Umbilical cord (tissue), 2 donors: Measurements from ENCODE around the gene ABCC6. TPM values are rescaled to one million over a fixed set of nuclear protein-coding genes. Genes with fewer than 3 reads are reported as not detected.
"Not testable (repeated sequence)": the region's sequence is repeated elsewhere in the genome, so short reads cannot be mapped to it uniquely, and the experiment has no call there.

Experiments
- DNase-seq: peaks from one replicate; pipeline ENCODE4 v3.0.0-alpha.2; 2015; ENCODE audit warnings: low spot score
- total RNA-seq: library from RNA; depleted of rRNA; stranded (reverse); fragments of >200 nt; gene quantifications from one replicate; pipeline ENCODE4 v1.2.3, GENCODE V29; 2014; ENCODE audit warnings: low replicate concordance; ENCODE audit not compliant: insufficient read depth

Gene ABCC6
- total RNA-seq, result 0.96 TPM

DNA sequence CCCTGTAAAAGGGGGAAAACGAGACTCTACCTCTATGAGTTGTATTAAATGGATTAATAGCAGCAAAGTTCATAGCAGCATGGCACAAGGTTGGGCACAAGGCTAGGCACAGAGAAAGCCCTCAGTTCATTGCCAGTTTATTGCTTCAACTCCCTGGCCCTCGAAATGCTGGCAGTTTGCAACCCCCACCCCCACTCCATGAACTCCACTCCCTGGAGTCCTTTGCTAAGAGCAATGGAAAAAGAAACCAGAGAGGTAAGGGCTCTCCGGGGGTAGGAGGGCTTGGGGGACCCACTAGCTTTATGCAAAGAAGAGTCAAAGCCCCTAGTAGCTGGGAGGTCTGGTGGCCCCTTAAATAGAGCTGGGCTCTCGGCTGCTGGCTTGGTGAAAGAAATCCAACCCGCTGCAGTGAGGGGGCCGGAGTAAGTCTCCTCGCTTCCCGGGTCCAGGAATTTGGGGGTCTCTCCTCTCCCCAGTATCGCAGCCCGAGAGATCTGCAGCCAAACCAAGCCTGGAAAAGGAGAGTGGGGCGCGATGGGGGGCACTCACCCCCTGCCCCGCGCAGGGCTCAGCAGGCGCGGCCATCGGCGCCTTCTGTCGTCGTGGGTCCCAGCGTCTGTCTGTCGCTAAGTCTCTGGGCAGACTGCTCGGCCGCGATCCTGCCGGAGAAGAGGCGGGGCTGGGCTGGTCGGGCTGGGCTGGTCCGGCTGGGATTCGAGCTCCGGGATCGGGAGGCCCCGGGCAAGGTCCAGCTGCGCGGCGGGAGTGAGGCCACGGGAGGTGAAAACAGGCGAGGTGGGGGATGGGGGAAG lies at the start of gene ABCC6:
Gene ABCC6, minus strand, starts transcription at position 645 of the 812 bp plus-strand sequence. Its CDS starts 60 bp downstream, at position 585.
- DNase-seq, result not testable (repeated sequence)

- DNase-seq, result not testable (repeated sequence)
These were observed 49.4 kb upstream of the ABCC6 start for GRCh38 chr16:16272573-16273221.

GRCh38 chr16:16271658-16272057 lies 48.4 kb upstream of the ABCC6 start:
- not testable (repeated sequence) for DNase-seq

DNA sequence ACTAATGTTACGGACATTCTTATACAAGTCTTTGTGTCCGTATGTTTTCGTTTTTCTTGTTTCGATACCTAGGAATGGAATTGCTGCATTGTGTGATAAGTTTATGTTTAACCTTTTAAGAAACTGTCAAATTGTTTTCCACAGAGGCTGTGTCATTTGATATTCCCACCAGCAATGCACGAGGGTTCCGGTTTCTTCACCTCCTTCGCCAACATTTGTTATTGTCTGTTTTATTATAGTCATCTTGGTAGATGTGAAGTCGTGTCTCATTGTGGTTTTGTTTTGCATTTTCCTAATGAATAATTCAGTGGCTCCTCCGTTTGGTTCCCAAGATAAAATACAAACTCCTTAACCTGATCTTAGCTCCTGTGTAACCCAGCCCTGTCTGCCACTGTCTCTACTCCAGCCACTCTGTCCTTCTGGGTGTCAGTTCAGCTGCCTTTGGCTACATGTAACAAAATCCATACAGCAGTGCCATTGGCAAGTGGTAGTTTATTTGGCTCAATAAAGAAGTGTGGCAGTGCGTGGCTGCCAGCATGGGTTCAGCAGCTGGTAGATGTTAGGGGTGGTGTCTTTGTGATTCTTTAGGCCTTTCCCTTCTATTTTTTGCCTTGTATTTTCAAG lies 45.0 kb upstream of the ABCC6 start:
- DNase-seq, result not testable (repeated sequence)

DNA sequence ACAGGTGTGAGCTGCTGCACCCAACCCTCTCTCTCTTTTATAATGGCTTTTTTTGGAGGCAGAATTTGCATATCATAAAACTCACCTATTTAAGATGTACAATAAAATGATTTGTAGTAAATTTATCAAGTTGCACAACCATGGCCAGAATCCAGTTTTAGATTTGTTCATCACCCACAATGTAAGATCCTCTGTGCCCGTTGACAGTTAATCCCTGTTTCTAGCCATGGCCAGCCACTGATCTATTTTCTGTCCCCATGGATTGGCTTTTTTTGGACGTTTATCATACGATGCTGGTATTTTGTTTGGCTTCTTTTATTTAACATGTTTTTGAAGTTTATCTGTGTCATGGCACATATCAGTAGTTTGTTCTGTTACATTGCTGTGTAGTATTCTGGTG lies 44.4 kb upstream of the ABCC6 start:
- DNase-seq, result not testable (repeated sequence)

DNA sequence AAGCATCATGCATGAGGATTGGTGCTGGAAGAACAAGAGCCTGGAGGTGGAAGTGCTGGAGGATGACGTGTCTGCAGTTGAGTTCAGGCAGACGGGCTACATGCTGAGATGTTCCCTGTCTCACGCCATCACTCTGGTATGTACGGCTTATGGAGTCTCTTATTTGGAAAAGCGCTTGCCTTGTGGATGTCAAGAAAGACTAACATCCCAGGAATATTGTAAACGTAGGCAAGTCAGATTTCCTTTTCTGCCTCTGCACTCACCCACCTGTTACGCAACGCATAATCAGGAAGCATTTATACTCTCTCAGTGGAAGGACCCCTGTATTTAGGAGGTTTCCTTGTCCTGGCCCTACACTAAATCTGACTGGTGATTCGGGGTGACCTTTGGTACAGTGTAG lies 41.8 kb upstream of the ABCC6 start:
- not testable (repeated sequence) for DNase-seq

- not testable (repeated sequence) for DNase-seq
These were observed 40.7 kb upstream of the ABCC6 start for GRCh38 chr16:16263947-16264346.

DNA sequence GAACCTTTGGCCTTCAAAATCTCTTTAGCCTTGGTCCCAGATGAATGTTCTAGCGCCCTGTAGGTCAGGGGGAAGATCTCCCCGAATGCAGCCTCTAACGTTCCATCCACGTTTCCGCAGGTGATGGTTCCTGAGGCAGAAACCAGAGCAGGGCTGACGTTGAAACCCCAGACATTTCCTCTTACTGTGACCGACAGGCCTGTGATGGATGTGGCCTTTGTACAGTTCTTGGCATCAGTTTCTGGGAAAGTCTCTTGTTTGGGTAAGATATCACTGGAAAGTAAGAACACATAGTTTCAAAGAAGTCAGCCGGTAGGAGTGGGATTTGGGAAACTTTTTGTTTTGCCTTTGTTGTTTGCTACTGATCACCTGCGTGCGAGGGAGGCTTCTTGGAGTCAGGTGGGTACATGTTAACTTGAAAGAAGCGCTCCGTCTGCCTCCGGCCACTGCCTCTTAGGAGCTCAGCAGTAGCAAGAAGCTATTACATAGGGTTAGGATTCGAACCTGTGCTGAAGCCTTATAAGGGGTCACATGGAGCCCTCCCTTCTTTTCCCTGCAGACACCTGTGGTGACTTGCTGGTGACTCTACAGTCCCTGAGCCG lies 39.8 kb upstream of the ABCC6 start:
- not testable (repeated sequence) for DNase-seq

DNA sequence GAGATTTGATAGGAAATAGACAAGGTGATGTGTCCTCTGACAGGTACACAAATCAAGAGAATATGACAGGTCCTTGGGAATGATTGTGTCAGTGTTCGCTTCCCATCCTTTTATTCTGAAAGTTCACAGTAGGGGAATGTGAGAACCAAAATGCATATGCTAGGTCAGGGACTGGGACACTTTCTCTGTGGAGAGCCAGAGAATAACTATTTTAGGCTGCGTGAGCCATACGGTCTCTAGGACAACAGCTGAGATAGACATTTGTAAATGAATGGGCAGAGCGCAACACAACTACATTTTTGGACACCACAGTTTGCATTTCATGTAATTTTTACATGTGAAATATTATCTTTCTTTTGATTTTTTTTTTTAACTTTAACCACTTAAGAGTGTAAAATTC lies 36.7 kb upstream of the ABCC6 start:
- not testable (repeated sequence) for DNase-seq

GRCh38 chr16:16258822-16259221 lies 35.5 kb upstream of the ABCC6 start:
- peak; percentile 0 for DNase-seq

- DNase-seq, result not testable (repeated sequence)
These were observed 34.1 kb upstream of the ABCC6 start for GRCh38 chr16:16257301-16257923.

DNA sequence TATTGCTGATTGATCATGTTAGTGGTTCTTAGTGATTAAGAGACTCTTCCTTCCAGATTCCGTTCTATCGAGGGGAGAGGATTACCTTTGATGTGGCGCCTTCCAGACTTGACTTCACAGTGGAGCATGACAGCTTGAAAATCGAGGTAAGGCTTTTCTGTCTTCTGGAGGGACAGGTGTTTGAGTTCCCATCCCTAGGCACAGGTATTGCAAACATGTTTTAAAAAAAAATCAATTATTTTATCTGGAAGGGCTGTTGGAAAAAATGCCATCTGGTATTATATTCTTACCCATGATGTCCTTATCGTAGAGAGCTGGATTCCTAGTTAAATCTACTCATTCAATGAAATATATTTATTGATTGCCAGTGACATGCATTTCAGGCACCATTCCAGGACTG lies 29.1 kb upstream of the ABCC6 start:
- DNase-seq, result not testable (repeated sequence)

DNA sequence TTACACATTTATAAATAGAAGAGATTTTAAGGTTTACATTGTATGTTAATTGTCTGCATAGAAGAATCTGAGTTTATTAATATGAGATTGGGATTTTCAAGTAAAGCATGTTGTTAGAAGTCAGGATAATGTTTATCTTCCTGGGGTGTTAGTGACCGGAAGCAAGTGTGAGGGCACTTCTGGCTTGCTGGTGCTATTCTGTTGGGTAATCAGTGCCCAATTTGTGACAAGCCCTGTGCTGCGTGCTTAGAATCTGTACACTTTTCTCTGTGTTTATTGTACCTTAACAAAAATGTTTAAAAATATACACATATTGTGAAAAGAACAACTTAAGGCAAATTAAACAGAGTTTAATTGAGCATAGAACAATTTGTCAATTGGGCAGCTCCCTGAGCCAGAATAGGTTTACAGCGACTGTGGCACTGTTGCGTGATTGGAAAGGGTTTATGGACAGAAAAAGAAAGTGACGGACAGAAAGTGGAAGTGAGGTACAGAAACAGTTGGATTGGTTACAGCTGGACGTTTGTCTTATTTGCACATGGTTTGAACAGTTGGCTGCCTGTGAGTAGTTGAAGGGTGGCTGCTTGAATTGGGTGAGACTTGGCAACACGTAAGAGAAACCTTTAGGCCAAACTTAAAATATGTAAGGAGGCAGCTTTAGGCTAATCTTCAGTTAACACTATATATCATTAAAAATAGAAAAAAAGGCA lies 26.5 kb upstream of the ABCC6 start:
- DNase-seq, result not testable (repeated sequence)

GRCh38 chr16:16247439-16247838 lies 24.1 kb upstream of the ABCC6 start:
- DNase-seq, result not testable (repeated sequence)

DNA sequence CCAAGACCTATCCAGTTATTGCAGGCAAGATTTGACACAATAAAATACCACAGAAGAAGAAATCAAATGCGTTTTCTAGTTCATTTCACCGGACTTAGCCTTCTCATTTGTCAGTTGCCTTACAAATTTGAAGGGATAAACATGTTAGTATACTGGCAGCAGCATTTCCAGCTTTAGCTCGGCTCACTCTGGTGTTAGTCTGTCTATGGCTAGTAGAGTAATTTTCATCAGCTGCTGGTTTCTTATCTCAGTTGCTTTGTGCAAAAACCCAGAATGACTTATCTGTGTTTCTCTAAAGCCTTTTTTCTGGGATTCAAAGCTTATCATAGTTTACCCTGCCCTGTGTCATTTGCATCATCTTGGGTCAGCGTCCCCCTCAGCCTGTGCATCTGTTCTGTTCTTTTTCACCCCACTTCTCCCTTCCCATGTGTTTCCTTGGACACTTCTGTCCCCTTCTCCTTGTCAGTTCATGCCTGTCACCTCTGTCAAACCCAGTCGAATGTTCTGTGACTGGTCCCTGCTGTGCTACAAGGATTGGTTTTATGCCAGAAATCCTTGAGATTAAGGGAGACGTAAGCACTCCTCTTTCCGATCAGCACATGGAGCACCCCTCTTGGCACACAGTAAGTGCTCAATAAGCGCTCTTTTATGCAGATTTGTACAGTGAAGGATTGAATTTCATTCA lies 23.4 kb upstream of the ABCC6 start:
- not testable (repeated sequence) for DNase-seq

DNA sequence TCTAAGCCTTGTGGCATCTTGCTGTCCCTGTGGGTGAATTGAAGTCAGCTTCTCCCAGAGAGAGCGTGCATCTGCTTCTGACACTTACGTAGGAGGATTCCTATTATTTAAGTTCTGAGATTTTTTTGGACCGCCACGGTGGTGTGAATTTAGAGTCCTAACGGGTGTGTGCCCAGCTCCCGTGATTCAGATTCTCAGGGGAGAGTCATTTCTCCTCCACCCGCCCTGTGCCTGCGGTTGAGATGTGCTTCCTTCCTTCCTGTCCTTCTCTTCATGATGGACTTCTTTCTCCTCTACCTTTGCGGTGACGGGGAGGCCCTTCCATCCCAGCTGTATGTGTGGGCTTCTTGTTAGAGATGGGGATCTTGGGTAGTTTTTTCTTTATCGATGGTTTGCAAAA lies 20.6 kb upstream of the ABCC6 start:
- not testable (repeated sequence) for DNase-seq

- DNase-seq, result not testable (repeated sequence)
These were observed 17.4 kb upstream of the ABCC6 start for GRCh38 chr16:16240667-16241066.

DNA sequence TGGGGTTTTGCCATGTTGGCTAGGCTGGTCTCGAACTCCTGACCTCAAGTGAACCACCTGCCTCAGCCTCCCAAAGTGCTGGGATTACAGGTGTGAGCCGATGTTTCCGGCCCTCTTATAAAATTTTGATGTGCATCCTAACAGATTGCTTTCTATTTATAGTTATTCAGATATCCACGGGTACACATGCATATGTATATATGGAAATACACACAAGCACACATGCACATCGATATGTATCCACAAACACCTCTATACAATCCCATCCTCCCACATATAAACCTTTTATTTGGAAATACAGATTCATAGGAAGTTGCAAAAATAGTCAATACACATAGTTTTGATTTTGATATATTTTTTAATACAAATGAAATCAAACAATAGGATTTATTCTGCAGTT lies 14.4 kb upstream of the ABCC6 start:
- not testable (repeated sequence) for DNase-seq

DNA sequence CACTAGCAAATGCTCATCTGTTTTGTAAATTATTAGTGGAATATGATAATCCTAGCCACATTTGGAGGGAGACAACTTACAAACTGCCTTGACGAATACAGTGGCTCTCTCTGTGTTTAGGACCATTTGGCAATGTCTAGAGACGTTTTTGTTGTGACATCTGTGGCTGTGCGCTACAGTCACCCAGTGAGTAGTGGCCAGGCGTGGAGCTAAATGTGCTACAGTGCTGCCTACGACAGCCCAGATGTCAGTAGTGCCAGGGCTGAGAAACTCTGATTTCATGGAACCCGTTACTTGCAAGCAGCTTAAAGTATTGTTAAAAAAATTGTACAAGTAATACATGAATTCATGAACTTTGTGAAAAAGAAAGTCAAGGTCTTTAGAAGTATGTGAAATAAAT lies 13.8 kb upstream of the ABCC6 start:
- DNase-seq, result not testable (repeated sequence)

GRCh38 chr16:16232692-16233061 lies 9.4 kb upstream of the ABCC6 start:
- DNase-seq, result not testable (repeated sequence)
